Gastrocnemius medialis (tissue), 4 donors: Measurements from ENCODE around the gene CCDC85C.

Experiments
- POLR2A ChIP-seq, 2 donors: fragments of 450-650 bp; IDR thresholded peaks; one replicate each; pipeline ENCODE4 v1.6.1; 2017; ENCODE audit warnings: antibody characterized with exemption in 2 of 2, mild to moderate bottlenecking in 2 of 2, moderate library complexity in 2 of 2
- TF ChIP-seq, protein P1 (sequence below), 5 experiments: fragments of 450-650 bp in 3 of 5; fragments of 200-600 bp in 2 of 5; sonication (generic) in 2 of 5; IDR thresholded peaks in 4 of 5; conservative IDR thresholded peaks in 1 of 5; 1 replicate in 4 of 5; 2 replicates in 1 of 5; pipeline ENCODE4 v1.5.1; 2016 to 2019; ENCODE audit warnings: antibody characterized with exemption in 5 of 5, mild to moderate bottlenecking in 3 of 5, moderate library complexity in 3 of 5

DNA sequence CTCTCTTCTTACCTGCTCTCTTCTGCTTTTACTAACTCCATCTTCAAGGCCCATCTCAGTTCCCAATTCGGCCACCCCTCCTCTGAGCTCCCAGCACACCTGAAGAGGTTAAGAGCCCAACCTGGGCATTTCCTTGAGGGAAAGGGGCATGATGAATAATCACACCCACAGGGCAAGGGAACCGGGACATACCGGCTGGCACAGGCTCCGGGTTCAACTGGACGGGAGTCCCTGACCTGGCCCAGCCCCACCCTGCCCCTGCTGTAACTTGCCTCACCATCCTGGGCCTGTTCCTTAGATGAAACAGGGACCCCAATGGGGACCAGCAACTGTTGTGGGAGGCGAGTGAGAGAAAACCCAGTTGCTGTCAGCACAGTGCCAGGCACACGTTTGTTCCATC, 8.5 kb downstream of the CCDC85C start:
- TF ChIP-seq, protein P1, sequence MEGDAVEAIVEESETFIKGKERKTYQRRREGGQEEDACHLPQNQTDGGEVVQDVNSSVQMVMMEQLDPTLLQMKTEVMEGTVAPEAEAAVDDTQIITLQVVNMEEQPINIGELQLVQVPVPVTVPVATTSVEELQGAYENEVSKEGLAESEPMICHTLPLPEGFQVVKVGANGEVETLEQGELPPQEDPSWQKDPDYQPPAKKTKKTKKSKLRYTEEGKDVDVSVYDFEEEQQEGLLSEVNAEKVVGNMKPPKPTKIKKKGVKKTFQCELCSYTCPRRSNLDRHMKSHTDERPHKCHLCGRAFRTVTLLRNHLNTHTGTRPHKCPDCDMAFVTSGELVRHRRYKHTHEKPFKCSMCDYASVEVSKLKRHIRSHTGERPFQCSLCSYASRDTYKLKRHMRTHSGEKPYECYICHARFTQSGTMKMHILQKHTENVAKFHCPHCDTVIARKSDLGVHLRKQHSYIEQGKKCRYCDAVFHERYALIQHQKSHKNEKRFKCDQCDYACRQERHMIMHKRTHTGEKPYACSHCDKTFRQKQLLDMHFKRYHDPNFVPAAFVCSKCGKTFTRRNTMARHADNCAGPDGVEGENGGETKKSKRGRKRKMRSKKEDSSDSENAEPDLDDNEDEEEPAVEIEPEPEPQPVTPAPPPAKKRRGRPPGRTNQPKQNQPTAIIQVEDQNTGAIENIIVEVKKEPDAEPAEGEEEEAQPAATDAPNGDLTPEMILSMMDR (IDR thresholded peaks at IDR 0.05 in 4 of 5, conservative IDR thresholded peaks at IDR 0.05 in 1 of 5) = no peak
- TF ChIP-seq POLR2A (IDR thresholded peaks at IDR 0.05) = no peak
